GM19468 (cell line): ENCODE data around the gene PXT1.
"Not testable (repeated sequence)": the region's sequence is repeated elsewhere in the genome, so short reads cannot be mapped to it uniquely, and the experiment has no call there.

Source experiments
- ATAC-seq: cut with Tn5 transposase; IDR thresholded peaks from one replicate; pipeline ENCODE4 v1.9.1; 2021; ENCODE audit warnings: mild to moderate bottlenecking, moderate library complexity, moderate number of reproducible peaks; ENCODE audit not compliant: unreplicated experiment; ENCODE audit errors: extremely low read depth

PXT1 gene

DNA sequence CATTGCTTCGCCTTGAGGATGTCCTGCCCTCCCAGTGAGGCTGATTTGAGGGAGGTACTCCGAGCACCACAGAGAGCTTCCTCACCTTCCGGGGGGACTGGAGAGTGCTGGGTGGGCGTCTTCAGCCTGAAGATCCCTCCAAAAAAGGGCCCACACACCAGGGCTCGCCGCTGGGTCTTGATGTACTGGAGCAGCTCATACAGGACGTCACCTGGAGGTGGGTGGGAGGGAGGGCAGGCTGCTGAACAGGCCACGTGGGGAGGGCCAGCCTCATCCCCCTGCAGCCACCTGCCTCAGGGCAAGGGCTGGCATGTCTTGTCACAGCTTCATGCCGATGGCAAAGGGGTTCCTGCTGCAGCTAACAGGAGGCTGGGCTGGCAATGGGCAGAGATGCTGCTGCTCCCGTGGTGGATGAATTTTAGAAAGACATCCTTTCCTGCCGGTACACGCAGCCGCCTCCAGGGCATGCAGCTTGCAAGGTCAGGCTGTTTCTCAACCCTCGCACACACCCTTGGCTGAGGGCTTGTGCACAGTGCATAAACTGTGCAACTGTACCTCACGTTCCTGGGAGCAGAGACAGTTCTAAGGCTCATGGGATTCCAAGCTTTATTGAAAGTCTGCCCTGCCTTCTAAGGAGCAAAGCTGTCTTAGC is 69.2 kb downstream of the PXT1 start:
- no peak for ATAC-seq

DNA sequence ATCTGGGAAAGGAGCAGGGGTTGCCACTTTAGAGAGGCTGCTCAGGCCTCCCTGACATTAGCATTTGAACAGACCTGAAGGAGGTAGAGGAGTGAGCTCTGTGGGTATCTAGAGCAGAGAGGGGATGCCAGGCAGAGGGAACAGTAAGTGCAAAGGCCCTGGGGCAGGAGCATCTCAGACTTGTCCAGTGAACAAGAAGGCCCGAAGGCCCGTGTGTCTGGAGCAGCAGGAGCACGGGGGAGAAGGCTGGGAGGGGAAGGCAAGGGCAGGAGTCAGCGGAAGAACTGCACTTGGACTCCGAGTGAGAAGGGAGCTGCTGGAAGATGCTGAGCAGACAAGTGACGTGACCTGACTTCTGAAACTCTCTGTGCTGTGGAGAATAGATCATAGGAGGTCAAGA is 70.6 kb downstream of the PXT1 start:
- ATAC-seq, result no peak

DNA sequence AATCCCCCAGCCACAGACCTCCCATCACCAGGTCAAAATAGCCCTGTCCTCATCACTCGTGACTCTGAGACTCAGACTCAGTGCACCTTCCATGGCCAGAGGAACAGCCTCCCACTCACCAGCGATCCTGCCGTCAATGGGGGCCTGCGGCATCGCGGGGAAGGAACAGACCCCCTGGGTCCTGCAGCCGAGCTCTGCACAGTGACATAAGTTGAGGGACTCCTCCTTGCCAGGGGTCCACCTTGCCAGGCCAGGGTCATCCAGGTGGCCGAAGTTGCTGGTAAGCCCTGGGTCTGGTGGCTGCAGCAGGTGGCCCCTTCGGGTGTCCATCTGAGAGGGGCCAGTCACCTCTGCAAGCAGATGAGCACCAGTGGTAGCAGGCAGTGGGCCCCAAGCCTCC is 71.4 kb downstream of the PXT1 start:
- ATAC-seq, result no peak

DNA sequence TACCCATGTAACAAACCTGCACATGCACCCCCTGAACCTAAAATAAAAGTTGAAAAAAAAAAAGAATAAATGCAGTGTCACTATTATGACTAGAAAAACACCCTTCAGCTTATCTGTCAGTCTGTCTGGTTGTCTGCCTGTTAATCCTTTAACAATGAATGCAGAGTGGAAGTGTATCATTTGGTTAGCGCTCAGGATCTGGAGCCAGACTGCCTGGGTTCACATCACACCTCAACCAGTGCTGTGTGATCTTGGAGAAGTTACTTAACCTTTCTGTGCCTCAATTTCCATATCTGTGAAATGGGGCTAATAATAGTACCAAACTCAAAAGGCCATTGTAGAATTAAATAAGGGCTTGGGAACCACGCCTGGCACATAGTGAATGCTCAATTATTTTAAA is 72.0 kb downstream of the PXT1 start:
- ATAC-seq, result no peak

DNA sequence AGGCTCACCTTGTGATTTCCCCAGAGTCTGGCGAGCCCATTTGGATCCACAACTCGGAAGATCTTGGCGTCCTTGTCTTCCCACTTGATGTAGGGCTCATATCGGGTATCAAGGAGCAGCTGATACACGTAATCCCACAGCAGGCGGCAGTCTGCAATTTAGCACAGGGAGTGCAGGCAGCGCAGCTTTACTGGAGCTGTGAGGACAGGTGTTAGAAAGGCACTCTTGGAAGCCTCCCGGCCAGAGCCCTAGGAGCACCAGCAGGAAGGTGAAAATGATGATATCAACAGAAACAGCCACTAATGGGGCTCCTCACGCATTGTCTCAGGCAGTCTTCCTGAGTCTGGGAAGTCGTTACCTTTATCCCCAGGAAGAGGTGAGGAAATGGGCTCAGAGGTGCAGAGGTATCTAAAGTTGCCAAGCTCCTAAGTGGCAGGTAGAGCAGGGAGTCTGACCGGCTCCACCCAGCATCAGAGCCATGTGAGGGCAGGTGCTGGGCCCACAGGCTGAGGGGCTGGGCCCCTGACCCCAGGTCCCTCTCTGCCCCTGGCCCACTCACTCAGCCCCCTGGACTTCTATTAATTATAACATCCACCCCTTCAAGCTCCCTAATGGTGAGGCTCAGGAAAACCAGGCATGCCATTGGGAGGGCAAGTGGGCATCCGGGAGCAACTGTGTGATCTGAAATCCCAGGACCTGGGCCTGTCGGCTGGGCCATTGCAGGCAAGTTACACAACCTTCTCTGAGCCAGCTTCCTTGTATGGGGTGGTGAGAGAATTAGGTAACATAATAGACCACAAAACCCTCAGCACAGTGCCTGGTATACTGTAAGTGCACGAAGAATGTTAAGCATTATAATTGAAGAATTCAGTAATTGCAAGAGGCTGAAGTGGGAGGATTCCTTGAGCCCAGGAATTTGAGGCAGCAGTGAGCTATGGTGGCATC is 73.5 kb downstream of the PXT1 start:
- no peak for ATAC-seq

DNA sequence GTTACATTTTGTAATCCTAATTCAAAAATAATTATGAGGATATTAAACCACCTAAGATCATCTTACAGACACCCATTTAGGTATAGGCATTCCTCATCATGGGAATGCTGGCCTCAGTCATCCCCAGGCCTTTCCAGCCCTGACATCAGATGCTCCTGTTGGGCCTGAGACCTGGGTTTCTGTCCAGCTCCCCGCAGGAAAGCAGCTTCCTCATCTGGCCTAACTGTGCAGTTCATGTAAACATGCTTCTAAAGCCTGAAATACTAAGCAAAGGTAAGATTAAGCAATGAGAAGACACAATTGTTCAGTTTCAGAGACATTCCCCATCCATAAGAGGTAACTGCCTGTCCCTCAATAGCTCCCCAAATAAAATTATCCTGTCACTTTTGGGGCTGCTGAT is 74.2 kb downstream of the PXT1 start:
- no peak for ATAC-seq

DNA sequence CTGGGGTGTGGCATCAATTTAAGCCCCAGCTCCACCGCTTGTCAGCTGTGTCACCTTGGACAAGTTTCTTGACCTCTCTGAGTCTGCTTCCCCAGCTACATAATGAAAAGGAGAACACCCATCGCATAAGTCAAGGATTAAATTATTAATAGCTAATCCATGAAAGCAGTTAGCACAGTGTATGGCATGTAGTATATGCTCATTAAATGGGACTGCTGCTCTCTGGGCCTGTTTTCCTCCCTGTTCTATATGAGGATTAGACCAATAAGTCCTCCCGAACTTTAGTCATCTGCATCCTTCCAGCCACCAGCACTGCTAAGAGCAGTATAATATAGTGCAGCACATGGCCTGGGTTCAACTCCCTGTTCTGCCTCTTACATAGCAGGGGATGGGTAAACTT is 74.9 kb downstream of the PXT1 start:
- ATAC-seq, result no peak

DNA sequence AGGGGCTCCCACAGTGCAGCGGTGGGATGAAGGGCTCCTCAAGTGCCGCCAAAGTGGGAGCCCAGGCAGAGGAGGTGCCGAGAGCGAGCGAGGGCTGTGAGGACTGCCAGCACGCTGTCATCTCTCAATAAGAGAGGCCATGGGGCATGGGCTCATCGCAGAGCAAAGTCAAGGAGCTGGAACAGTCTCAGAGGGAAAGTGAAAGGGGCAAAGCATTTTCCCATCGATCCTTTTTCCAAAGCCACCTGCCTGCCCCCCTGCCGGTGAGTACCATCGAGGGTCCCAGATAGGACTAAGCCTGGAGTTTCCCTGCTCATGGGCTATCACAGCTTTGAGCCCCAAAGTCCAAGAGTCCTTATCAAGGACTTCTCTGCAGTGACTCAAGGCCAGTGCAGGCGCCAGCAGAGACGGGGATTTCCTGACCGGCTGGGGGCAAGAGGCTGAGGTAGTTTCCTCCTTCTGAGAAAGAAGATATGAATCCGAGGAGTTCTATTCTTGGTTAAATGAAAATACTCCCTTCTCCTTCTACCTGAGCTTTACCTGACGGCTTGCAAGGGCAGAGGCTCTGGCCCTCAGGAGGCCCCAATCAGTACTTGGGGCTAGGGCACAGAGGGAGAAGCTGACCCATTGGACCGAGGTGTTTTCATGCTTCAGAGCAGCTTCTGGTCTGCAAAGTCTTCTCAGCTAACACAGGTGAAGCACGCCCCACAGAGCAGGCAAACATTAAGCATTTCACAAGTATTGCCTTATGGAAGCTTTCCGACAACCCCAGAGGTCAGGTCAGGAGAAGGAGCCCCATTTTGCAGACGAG is 77.8 kb downstream of the PXT1 start:
- ATAC-seq, result no peak

DNA sequence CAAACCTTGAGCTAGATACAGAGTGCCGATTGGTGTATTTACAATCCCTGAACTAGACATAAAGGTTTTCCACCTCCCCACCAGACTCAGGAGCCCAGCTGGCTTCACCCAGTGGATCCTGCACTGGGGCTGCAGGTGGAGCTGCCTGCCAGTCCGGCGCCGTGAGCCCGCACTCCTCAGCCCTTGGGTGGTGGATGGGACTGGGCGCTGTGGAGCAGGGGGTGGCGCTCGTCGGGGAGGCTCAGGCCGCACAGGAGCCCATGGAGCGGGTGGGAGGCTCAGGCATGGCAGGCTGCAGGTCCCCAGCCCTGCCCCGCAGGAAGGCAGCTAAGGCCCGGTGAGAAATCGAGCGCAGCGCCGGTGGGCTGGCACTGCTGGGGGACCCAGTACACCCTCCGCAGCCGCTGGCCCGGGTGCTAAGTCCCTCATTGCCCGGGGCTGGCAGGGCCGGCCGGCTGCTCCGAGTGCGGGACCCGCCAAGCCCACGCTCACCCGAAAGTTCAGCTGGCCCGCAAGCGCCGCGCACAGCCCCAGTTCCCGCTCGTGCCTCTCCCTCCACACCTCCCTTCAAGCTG is 78.5 kb downstream of the PXT1 start:
- ATAC-seq, result not testable (repeated sequence)

DNA sequence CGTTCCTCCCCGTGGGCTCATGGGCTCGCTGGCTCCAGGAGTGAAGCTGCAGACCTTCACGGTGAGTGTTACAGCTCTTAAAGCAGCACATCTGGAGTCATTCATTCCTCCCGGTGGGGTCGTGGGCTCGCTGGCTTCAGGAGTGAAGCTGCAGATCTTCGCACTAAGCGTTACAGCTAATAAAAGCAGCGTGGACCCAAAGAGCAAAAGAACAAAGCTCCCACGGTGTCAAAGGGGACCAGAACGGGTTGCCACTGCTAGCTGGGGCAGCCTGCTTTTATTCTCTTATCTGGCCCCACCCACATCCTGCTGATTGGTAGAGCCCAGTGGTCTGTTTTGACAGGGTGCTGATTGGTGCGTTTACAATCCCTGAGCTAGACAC is 79.3 kb downstream of the PXT1 start:
- ATAC-seq, result not testable (repeated sequence)

DNA sequence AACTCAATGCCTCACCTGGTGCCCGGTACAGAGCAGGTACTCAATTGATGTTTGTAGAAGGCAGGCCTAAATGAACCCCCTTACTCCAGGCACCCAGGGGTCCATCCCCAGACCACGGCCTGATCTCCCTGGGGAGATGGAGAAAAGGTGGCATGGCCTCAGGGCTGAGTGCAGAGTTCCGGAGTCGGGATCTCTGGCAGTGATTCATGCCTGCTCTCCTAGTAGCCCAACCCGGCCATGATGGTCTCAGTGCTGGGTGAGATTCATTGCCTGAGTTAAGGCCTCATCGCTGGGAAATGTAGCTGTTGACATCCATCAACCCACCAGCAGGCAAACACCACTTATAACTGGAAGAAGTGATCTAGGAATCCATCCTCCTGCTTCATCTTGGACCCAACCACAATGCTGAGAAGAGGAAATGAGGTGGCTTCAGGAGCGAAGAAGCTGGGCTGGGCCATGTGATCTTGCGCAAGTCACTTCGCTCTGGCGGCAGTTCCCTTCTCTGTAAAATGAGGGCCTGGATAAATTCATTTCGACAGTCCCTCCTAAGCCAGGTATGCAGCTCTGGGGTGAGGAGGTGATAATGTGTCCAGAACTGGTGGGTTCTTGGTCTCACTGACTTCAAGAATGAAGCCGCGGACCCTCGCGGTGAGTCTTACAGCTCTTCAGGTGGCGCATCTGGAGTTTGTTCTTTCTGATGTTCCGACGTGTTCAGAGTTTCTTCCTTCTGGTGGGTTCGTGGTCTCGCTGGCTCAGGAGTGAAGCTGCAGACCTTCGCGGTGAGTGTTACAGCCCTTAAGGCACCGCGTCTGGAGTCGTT is 79.9 kb downstream of the PXT1 start:
- ATAC-seq, result no peak

DNA sequence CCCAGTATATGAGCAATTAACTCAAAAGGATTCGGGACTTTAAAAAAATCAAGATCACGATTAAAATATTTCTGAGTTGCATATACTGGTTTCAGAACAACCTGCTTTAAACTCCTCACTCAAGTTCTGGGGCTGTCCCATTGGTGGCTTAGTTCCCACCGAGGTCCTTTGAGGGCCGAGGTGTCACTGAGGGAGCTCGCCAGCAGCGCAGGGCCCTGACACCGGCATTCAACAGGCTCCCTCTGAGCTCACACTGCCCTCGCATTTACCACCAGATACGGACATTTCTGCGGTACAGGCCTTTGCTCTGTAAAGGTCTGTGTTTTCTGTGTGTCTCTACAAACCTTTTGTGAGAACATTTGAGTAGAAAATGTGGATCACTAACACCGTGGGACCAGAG is 81.6 kb downstream of the PXT1 start:
- no peak for ATAC-seq

DNA sequence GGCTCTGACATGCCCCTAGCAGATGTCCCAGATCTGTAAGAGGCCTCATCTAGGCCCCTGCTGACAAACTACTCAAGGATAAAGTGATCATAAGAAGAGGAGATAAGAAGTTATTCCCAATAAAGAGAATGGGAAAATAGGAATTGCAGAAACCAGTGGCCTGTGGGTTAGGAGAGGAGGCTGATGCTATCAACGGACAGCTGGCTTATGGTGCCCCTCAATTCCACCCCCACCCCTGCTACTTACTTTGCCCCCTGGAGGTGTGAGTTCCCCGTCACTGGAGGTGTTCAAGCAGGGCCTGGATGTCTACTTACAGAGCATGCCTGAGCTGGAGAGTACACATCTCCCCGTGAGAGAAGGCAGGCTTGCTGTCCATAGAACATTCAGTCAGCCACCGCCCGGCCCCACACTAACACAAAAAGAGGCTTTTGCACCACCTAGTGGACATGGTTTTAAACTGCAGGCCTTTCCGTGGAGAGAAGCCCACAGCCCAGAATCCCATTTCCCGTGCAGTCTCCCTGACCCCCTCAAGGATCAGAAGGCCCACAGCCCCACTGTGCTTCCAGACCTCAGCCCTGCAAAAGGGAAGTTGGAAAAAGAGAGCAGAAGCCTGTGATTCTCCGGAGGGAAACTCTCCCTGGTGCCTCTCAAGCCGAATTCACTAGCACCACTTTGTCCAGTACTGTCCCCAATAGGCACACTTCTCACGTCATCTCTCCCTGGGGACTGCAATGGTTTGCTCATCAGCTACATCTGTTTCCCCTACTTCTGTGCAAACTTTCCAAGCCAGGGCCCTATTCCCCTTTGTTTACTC is 82.2 kb downstream of the PXT1 start:
- ATAC-seq, result no peak

DNA sequence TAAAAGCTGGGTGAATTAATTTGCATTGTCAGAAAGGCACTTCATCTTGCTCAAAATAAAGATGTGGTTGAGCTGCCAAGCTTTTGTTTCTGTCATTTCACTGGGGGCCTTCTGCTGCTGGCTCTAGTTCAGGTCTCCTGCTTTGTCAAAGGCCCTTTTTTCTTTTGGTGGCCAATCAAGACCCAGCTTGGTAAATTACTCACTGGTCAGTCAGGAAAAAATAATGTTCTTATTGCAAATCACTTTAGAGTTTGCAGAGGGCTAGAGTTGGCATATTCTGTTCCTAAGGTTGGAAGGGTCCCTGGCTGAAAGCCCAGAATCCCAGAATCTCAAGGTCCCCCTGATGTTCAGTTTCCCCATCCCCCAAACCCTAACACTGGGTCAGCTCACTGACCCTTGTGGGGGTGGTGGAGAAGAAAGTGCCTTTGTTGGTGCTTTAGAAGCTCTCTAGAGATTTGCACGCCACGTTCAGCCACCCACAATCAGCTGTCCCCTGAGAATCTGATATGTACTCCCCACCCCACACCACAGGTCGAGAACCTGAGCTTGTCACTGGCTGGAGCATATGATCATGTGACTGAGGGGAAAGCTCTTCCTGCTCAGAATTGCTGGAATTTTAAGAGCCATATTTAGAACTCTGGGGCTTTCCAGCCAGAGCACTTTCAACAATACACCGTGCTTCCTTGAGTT is 84.3 kb downstream of the PXT1 start:
- ATAC-seq, result no peak

DNA sequence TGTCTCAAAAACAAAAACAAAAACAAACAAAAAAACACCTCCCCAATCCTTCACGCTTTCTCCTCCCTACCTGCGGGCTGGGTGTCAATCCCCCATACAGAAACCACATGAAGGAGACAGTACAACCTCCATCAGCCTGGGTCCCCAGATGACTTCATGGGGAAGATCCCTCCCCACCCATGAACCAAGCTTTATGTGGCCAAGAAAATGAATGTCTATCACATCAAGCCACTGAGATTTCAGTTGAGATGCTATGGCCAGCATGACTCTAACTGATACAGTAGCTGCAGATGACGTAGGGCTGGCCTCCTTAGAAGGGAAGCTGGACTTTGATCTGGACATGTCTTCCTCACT is 84.8 kb downstream of the PXT1 start:
- no peak for ATAC-seq

DNA sequence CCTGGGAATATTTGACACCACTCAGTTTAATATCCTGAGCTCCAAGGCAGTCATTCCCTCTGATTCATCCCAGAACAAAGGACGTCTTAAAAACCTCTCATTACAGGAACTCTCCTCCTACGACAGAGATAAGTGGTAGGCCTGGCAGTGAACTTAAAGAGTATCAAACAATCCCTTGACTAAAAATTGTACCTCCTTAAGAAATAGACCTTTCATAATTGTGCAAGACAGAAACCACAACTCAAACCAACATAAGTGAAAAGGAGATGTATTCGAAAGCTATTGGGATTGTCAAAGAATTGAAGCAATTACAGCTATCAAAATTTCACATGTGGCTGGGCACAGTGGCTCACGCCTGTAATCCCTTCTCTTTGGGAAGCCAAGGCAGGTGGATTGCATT is 86.8 kb downstream of the PXT1 start:
- ATAC-seq, result no peak

DNA sequence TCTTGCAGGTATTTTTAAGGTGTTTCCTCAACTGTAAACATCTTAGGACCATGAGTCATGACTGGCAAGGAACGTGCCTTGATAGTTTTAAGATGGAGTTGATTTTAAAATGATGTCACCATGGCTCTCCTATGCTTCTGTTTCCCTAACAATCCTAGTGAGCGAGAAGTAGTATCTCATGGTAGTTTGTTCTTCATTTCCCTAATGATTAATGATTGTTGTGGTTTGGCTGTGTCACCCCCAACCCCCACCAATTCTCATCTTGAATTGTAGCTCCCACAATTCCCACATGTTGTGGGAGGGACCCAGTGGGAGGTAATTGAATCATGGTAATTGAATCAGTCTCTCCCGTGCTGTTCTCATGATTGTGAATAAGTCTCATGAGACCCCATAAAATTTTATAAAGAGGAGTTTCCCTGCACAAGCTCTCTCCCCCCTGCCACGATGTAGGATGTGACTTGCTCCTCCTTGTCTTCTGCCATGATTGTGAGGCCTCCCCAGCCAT is 89.2 kb downstream of the PXT1 start:
- ATAC-seq, result no peak

DNA sequence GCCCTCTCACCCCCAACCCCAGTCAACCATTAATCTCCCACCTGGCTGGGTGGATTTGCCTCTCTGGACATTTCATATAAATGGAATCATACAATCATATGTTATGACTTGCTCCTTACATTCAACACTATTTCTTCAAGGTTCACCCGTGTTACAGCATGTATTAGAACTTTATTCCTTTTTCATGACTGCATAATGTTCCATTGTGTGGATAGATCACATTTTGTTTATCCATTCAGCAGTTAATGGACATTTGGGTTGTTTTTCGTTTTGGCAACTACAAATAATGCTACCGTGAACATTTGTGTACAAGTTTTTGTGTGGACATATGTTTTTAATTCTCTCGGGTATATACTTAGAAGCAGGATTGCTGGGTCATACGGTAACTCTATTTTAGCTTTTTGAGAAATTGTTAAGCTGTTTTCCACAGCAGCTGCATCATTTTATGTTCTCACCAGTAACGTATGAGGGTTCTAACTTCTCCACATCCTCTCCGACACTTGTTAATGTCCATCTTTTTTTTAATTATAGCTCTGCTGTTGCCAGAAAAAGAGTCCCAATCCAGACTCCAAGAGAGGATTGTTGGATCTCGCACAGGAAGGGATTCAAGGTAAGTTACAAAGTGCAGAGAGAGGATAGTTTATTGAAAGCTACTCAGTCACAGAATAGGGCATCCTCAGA is 90.0 kb downstream of the PXT1 start:
- ATAC-seq, result no peak
